HG03280 (cell line): ENCODE results near the gene CES2.
"Not testable (repeated sequence)": the region's sequence is repeated elsewhere in the genome, so short reads cannot be mapped to it uniquely, and the experiment has no call there.

Experiments
- ATAC-seq: cut with Tn5 transposase; IDR thresholded peaks from one replicate; pipeline ENCODE4 v1.9.1; 2021; ENCODE audit warnings: mild to moderate bottlenecking, moderate library complexity; ENCODE audit not compliant: unreplicated experiment

CES2 gene

GRCh38 chr16:66934138-66934838 lies 1.0 kb upstream of the CES2 start, which contains the start of gene CIAO2B:
Gene CIAO2B, minus strand, starts transcription at chr16:66934402. Its CDS starts 38 bp downstream, at chr16:66934364.
- peak; percentile 77 for ATAC-seq

- not testable (repeated sequence) for ATAC-seq
Observed at GRCh38 chr16:66934839-66935313, 440 bp upstream of the CES2 start.

GRCh38 chr16:66936462-66936861 lies 1.1 kb downstream of the CES2 start:
- ATAC-seq: no peak

GRCh38 chr16:66936889-66937554 lies 1.7 kb downstream of the CES2 start:
- no peak for ATAC-seq

- no peak for ATAC-seq
Observed at GRCh38 chr16:66937725-66938337, 2.5 kb downstream of the CES2 start.

GRCh38 chr16:66939366-66939765 lies 4.0 kb downstream of the CES2 start:
- no peak for ATAC-seq

- ATAC-seq: no peak
Observed at GRCh38 chr16:66940236-66940635, 4.9 kb downstream of the CES2 start.

- no peak for ATAC-seq
Observed at GRCh38 chr16:66942981-66943380, 7.7 kb downstream of the CES2 start.

GRCh38 chr16:66943426-66944053 lies 8.2 kb downstream of the CES2 start:
- ATAC-seq: no peak

GRCh38 chr16:66944054-66944441 lies 8.7 kb downstream of the CES2 start:
- no peak for ATAC-seq

- ATAC-seq: not testable (repeated sequence)
Observed at GRCh38 chr16:66944971-66945370, 9.7 kb downstream of the CES2 start.

GRCh38 chr16:66945939-66946338 lies 10.6 kb downstream of the CES2 start:
- ATAC-seq: no peak

GRCh38 chr16:66946541-66946940 lies 11.2 kb downstream of the CES2 start:
- no peak for ATAC-seq

GRCh38 chr16:66946974-66947301 lies 11.6 kb downstream of the CES2 start:
- no peak for ATAC-seq

- peak; percentile 65 for ATAC-seq
Observed at GRCh38 chr16:66947302-66948065, 12.2 kb downstream of the CES2 start.

- ATAC-seq: no peak
Observed at GRCh38 chr16:66948134-66948836, 13.0 kb downstream of the CES2 start.

- ATAC-seq: no peak
Observed at GRCh38 chr16:66948837-66949225, 13.5 kb downstream of the CES2 start.

GRCh38 chr16:66949472-66949871 lies 14.2 kb downstream of the CES2 start:
- ATAC-seq: no peak

- ATAC-seq: no peak
Observed at GRCh38 chr16:66950437-66950836, 15.1 kb downstream of the CES2 start.
